ENCODE results near the gene SNX5. TPM values are rescaled to one million over a fixed set of nuclear protein-coding genes. Genes with fewer than 3 reads are reported as not detected.

Gene SNX5
- total RNA-seq, 2 donors from 2014 or later = 175 to 201 TPM

DNA sequence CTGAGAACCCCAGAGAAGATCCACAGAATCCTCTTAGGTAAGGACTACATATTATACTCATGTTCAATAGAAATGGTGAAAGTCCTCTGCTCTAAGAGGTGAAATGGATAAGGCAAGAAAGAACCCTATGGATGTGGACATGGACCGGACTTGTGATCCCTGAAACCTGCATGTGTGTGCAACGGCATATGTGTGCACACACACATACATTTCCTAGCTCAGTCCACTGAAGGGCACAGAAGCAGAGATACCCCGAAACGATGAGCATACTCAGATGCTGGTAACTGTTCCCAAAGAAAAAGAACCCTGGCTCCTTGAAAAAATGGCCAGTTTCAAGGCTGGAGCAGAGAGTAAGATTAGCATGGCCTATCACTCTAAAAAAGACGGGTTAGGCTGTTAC lies 22.6 kb downstream of the SNX5 start:
- peaks cover 7% of the 10 kb centered on the region for H3K4me1 Mint-ChIP-seq
- ATAC-seq (replicated peaks) = no peak
- peak overlapping the region; percentile 54 for H3K27ac Mint-ChIP-seq
- H3K4me3 Mint-ChIP-seq = no peak overlapping the region
- H3K27me3 Mint-ChIP-seq = no peaks in the 10 kb centered on the region
- peaks cover 100% of the 10 kb centered on the region for H3K36me3 Mint-ChIP-seq (ENCODE audit: low read depth)
- no peaks in the 10 kb centered on the region for H3K9me3 Mint-ChIP-seq

GRCh38 chr20:17944854-17945474 lies 23.6 kb downstream of the SNX5 start:
- no peaks in the 10 kb centered on the region for H3K27me3 Mint-ChIP-seq
- no peak overlapping the region for H3K27ac Mint-ChIP-seq
- H3K9me3 Mint-ChIP-seq = no peaks in the 10 kb centered on the region
- H3K36me3 Mint-ChIP-seq (ENCODE audit: low read depth) = peaks cover 100% of the 10 kb centered on the region
- no peak overlapping the region for H3K4me3 Mint-ChIP-seq
- H3K4me1 Mint-ChIP-seq = peaks cover 13% of the 10 kb centered on the region
- ATAC-seq (replicated peaks) = no peak

- no peaks in the 10 kb centered on the region for H3K27me3 Mint-ChIP-seq
- H3K36me3 Mint-ChIP-seq (ENCODE audit: low read depth) = peaks cover 85% of the 10 kb centered on the region
- peaks cover 13% of the 10 kb centered on the region for H3K4me1 Mint-ChIP-seq
- no peaks in the 10 kb centered on the region for H3K9me3 Mint-ChIP-seq
- no peak overlapping the region for H3K4me3 Mint-ChIP-seq
- no peak overlapping the region for H3K27ac Mint-ChIP-seq
- ATAC-seq (replicated peaks) = peak; percentile 42
Measured at GRCh38 chr20:17943343-17943742, 25.3 kb downstream of the SNX5 start.

DNA sequence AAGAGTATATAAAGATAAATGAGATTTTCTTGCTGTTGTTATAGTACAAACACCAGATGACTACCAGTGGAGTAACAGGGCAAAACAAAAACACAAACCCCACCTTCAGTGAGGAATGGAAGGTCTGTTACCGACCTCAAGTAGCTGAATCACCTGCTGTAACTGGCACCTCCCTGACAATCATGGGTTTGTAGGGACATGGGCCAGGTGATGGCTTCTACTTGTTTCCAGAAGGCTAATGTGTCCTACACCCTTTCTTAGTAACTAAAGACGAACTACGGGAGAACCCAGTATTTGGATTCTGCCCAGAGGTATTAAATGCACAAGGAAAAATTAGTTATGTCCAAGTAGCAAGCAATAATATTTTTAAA lies 26.8 kb downstream of the SNX5 start:
- Mint-ChIP-seq H3K9me3 (no peaks in the 10 kb centered on the region), H3K4me3 (no peak overlapping the region), H3K36me3 (ENCODE audit: low read depth) (peaks cover 70% of the 10 kb centered on the region), H3K27ac (no peak overlapping the region), H3K4me1 (peaks cover 13% of the 10 kb centered on the region), H3K27me3 (no peaks in the 10 kb centered on the region)
- ATAC-seq (replicated peaks) = no peak

DNA sequence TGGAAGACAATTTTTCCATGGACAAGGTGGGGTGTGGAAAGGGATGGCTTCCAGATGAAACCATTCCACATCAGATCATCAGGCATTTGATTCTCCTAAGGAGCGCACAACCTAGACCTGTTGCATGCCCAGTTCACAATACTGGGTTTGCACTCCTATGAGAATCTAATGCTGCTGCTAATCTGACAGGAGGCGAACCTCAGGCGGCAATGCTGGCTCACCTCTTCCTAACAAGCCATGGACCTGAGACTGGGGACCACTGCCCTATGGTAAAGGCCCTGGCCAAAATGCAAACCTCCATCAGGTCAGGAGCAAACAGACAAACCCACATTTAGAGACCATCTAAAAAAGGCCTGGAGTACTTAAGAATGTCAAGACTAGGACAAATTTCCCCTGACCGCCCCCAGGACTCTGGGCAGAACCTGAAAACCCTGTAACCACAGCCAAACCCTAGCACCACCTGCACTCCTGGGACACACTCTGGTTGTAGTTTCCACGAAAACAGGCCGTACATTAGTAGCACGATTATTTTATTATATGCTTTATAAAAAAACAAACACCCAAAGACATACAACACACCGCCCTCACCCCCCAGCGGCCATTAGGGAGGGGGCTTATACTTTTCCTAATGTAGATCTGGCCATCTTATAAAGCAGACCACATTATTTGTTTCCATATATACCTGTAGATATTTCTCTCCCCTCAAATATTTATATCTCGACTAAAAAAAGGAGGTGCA lies 27.3 kb downstream of the SNX5 start:
- ATAC-seq (replicated peaks) = no peak
- Mint-ChIP-seq H3K36me3 (ENCODE audit: low read depth) (peaks cover 65% of the 10 kb centered on the region), H3K4me3 (no peak overlapping the region), H3K4me1 (peaks cover 13% of the 10 kb centered on the region), H3K27me3 (no peaks in the 10 kb centered on the region), H3K27ac (no peak overlapping the region), H3K9me3 (no peaks in the 10 kb centered on the region)

- Mint-ChIP-seq H3K27me3 (no peaks in the 10 kb centered on the region), H3K4me1 (peaks cover 13% of the 10 kb centered on the region), H3K36me3 (ENCODE audit: low read depth) (peaks cover 56% of the 10 kb centered on the region), H3K27ac (peak overlapping the region; percentile 44), H3K9me3 (no peaks in the 10 kb centered on the region), H3K4me3 (no peak overlapping the region)
- ATAC-seq (replicated peaks) = no peak
Measured at GRCh38 chr20:17940224-17940971, 28.2 kb downstream of the SNX5 start.

DNA sequence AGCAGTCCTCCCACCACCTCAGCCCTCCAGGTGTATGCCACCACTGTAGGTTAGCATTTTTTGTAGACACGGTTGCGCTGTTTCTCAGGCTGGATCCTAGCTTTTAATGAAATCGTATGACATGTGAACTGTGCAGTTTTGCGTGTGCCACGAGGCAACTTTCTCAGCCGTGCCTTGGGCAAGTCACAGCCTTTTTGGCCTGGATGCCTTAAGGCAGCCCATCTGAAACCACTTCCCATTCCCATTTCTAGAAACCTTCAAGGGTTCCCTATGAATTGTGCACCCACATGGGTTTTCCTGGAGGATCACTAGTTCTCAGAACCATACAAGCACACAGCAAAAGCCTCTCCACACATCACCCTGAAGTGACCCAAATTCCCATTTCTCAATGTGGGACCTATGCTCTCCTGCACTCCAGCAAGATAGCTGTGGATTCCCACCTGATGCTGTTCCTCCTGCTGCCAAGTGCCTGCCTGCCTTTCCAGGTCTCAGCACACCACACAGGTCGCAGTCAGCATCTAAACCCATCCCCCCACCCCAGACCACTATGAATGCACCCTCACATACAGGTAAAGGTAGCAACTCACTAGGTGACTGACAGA lies 28.9 kb downstream of the SNX5 start:
- Mint-ChIP-seq H3K36me3 (ENCODE audit: low read depth) (peaks cover 49% of the 10 kb centered on the region), H3K27me3 (no peaks in the 10 kb centered on the region), H3K4me1 (peaks cover 13% of the 10 kb centered on the region), H3K9me3 (no peaks in the 10 kb centered on the region), H3K4me3 (no peak overlapping the region), H3K27ac (peak overlapping the region; percentile 44)
- peak; percentile 15 for ATAC-seq (replicated peaks)

GRCh38 chr20:17938871-17939619 lies 29.5 kb downstream of the SNX5 start:
- peaks cover 42% of the 10 kb centered on the region for H3K36me3 Mint-ChIP-seq (ENCODE audit: low read depth)
- H3K4me1 Mint-ChIP-seq = peaks cover 13% of the 10 kb centered on the region
- ATAC-seq (replicated peaks) = peak; percentile 80
- no peaks in the 10 kb centered on the region for H3K27me3 Mint-ChIP-seq
- peak overlapping the region; percentile 44 for H3K27ac Mint-ChIP-seq
- H3K9me3 Mint-ChIP-seq = no peaks in the 10 kb centered on the region
- H3K4me3 Mint-ChIP-seq = no peak overlapping the region

DNA sequence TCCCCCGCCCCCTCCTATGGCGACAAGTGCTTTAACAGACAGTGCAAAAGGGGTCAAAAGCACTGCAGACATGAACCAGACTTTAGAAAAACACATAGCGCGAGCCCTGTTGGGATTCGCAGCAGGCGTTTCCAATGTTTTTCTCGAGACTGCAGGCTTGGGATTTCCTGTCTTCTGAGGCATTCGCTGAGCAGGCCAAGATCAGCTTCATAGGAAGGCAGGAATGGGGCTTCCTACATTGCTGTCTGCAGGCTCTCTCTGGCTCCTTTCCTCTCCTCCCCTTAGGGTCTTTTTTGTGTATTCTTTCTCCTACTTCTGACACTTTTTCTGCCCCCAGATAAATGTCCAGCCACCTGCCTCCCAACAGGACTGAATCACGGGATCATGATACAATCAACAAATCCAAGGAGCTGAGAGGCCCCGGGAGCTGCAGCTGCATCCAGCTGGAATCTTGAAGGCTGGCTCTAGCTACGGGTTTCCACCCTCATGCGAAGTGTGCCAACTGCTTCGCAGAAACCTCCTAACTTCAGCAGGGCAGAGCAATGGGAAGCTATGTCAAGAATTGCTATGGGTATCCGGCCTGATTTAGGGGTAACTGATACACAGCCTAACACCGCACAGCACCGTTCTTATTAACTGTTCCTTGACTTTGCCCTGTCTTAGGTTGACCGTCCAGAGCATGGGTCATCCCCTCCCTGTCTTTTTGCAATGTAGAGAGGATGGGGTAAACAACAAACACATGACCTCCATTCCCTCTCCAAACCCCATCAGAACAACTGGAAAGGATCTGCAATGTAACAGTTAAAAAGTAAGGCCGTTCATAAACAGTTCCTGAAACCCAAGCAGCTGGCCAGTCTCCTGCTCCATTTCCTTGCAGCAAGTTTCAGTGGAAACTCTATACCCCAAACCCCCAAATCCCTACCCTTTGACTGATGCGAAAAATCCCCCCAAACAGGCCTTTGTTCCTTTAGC lies 31.5 kb downstream of the SNX5 start:
- H3K27me3 Mint-ChIP-seq = no peaks in the 10 kb centered on the region
- peaks cover 22% of the 10 kb centered on the region for H3K36me3 Mint-ChIP-seq (ENCODE audit: low read depth)
- no peak for ATAC-seq (replicated peaks)

DNA sequence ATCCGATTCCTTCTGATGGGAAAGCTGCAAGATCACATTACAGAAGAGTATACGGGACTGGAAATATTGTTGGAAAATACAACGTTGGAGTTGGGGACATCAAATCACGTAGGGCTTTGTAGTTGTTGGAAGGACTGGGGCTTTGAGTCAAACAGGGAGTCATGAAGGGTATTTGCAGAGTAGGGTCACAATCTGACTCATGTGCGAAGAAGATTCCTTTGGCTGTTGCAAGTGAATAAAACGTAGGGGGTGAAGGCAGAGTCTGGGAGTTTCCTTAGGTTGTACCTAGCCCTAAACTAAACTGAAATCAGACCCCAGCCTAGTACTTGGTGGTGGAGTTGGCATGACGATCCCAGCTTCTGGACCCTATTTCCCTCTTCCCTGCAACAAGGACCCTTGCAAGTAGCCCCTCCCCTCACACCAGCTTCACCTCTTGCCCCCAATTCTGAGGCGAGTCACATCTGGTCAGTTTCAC lies 32.3 kb downstream of the SNX5 start:
- Mint-ChIP-seq H3K27me3 (no peaks in the 10 kb centered on the region), H3K27ac (no peak overlapping the region), H3K4me1 (peaks cover 6% of the 10 kb centered on the region), H3K9me3 (no peaks in the 10 kb centered on the region), H3K36me3 (ENCODE audit: low read depth) (peaks cover 15% of the 10 kb centered on the region), H3K4me3 (no peak overlapping the region)
- ATAC-seq (replicated peaks) = peak; percentile 35

More for the DNA sequence above, 31.5 kb downstream of the SNX5 start:
- no peak overlapping the region for H3K27ac Mint-ChIP-seq
- H3K4me1 Mint-ChIP-seq = peaks cover 8% of the 10 kb centered on the region
- no peak overlapping the region for H3K4me3 Mint-ChIP-seq
- H3K9me3 Mint-ChIP-seq = no peaks in the 10 kb centered on the region

- ATAC-seq (replicated peaks) = no peak
- Mint-ChIP-seq H3K27ac (no peak overlapping the region), H3K4me3 (no peak overlapping the region), H3K4me1 (peaks cover 6% of the 10 kb centered on the region), H3K27me3 (no peaks in the 10 kb centered on the region), H3K9me3 (no peaks in the 10 kb centered on the region), H3K36me3 (ENCODE audit: low read depth) (peaks cover 10% of the 10 kb centered on the region)
Measured at GRCh38 chr20:17935761-17936160, 32.8 kb downstream of the SNX5 start.

DNA sequence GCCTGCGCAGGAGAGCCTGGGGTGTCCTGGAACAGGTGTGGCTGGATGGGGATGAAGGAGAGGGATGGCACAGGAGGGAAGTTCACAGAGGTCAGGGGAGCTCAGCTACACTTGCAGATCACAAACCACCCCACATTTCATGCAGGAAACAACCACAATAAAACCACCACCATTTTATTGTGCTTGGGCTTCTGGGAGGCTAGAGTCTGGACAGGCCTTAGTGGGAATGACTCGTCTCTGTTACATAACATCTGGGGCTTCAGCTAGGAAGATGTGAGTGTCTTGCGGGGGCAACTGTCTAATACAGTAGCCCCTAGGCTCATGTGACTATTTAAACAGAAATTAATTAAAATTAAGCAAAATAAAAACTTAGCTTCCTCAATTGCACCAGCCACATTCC lies 33.4 kb downstream of the SNX5 start:
- Mint-ChIP-seq H3K27me3 (no peaks in the 10 kb centered on the region), H3K9me3 (no peaks in the 10 kb centered on the region), H3K4me1 (peaks cover under 1% of the 10 kb centered on the region), H3K36me3 (ENCODE audit: low read depth) (peaks cover 4% of the 10 kb centered on the region), H3K4me3 (no peak overlapping the region), H3K27ac (no peak overlapping the region)
- no peak for ATAC-seq (replicated peaks)
